ENCODE measurements around the gene CCL21. TPM values are rescaled to one million over a fixed set of nuclear protein-coding genes. Genes with fewer than 3 reads are reported as not detected.

CCL21 gene
- total and polyA plus RNA-seq, 2 of the 8 experiments (the other 6 are each of a cell fraction or from before 2014, with no cell fraction given), result not detected

DNA sequence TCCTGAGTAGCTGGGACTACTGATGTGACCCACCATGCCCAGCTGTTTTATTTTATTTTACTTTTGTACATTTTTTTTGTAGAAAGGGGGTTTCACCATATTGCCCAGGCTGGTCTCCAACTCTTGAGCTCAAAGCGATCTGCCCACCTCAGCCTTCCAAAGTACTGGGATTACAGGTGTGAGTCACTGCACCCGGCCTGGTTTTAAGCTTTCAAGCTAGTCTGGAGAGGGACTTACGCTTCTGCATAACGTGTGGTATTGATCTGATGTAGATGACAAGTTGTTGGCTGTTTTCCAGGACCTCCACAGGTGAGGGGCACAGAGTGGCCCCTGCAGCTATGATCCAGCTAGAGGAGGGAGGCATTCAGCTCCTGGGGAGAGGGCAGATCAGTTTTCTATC, 6.8 kb upstream of the CCL21 start:
- Histone ChIP-seq H2BK12ac (ENCODE audit: low read depth, low read length) (no peak overlapping the region), H4K5ac (ENCODE audit: insufficient read length, low read depth, low read length) (no peak overlapping the region), H3K23ac (ENCODE audit: insufficient read length) (no peak overlapping the region), H3K36me3 (ENCODE audit: control insufficient read depth in 2 of 4, insufficient read depth in 4 of 4, low read length in 3 of 4) (no peaks in the 10 kb centered on the region), H4K8ac (ENCODE audit: extremely low read depth, insufficient read depth, low read length) (no peak overlapping the region), H3K9ac (replicated peaks in 1 of 4; ENCODE audit: extremely low read depth in 1 of 4, low read depth in 3 of 4, low read length in 3 of 4) (no peak overlapping the region), H3K4me1 (replicated peaks in 1 of 4; ENCODE audit: control insufficient read depth in 3 of 4, insufficient read depth in 4 of 4, low read length in 3 of 4) (0 out of 7 replicates have a peak, but pooled peaks cover 0 to 4% (median 0%) of the 10 kb centered on the region in 4 experiments), H3K14ac (ENCODE audit: insufficient read length) (no peak overlapping the region), H3K27ac (ENCODE audit: low read depth, low read length) (no peak overlapping the region), H3K18ac (ENCODE audit: extremely low read depth, low read length) (no peak overlapping the region), H4K20me1 (replicated peaks in 1 of 2; ENCODE audit: control insufficient read depth in 1 of 2, insufficient read depth in 2 of 2, low read length in 2 of 2) (no peaks in the 10 kb centered on the region), H3K27me3 (replicated peaks in 1 of 4; ENCODE audit: control insufficient read depth in 3 of 4, extremely low read depth in 1 of 4, insufficient read depth in 3 of 4, low read length in 3 of 4) (peaks cover 0 to 3% (median 0%) of the 10 kb centered on the region in 4 experiments; a peak in 3 of 7 replicates), H2AK5ac (ENCODE audit: low read depth, low read length) (no peak overlapping the region), H3K4me2 (ENCODE audit: insufficient read depth in 1 of 2, low read depth in 2 of 2, low read length in 2 of 2) (no peak overlapping the region), H3K4ac (replicated peaks; ENCODE audit: insufficient read length, low read depth, low read length) (no peak overlapping the region), H2BK120ac (replicated peaks; ENCODE audit: low read depth, low read length) (no peak overlapping the region), H2AFZ (ENCODE audit: low read length) (no peak overlapping the region), H3K56ac (replicated peaks; ENCODE audit: insufficient read length, low read depth, low read length) (no peak overlapping the region), H4K91ac (replicated peaks; ENCODE audit: insufficient read length, low read length) (no peak overlapping the region), H2BK5ac (ENCODE audit: low read depth, low read length) (no peak overlapping the region), H2BK15ac (ENCODE audit: low read length) (no peak overlapping the region), H3K79me2 (ENCODE audit: control insufficient read depth in 1 of 2, insufficient read depth in 2 of 2, low read length in 2 of 2) (no peaks in the 10 kb centered on the region), H3K79me1 (ENCODE audit: low read depth, low read length) (no peaks in the 10 kb centered on the region), H3K23me2 (ENCODE audit: low read depth, low read length) (0 out of 2 replicates have a peak, but pooled peaks cover 2% of the 10 kb centered on the region), H3K9me3 (ENCODE audit: insufficient read depth in 2 of 2, low read depth in 1 of 2, low read length in 1 of 2) (no peaks in the 10 kb centered on the region), H2BK20ac (ENCODE audit: low read length) (no peak overlapping the region), H3K4me3 (ENCODE audit: extremely low read depth in 1 of 4, insufficient read depth in 2 of 4, low read depth in 3 of 4, low read length in 4 of 4) (no peak overlapping the region)
- FAIRE-seq (no peak), DNase-seq (ENCODE audit: low read depth in 1 of 2, low spot score in 2 of 2) (no peak)
- 96% methylated on average over 4 of the region's 4 CpGs; no CpG with 5 or more reads in 1 of the 2 experiments for WGBS, 2 experiments (ENCODE audit: extremely low coverage in 1 of 2, insufficient coverage in 1 of 2, insufficient read length in 1 of 2, insufficient replicate concordance in 2 of 2, low coverage in 1 of 2, low lambda C conversion rate in 2 of 2, missing lambda C conversion rate in 1 of 2)
- TF ChIP-seq RAD21 (IDR thresholded peaks at IDR 0.05 in 1 of 2, conservative IDR thresholded peaks at IDR 0.05 in 1 of 2; ENCODE audit: low read depth in 2 of 2, low read length in 2 of 2), result no peak
- TF ChIP-seq SP4 (IDR thresholded peaks at IDR 0.05; ENCODE audit: low read length), result no peak
- TF ChIP-seq CBX8 (IDR thresholded peaks at IDR 0.05; ENCODE audit: borderline replicate concordance, low read depth, low read length), result no peak
- no peak for TF ChIP-seq KDM1A (IDR thresholded peaks at IDR 0.05; ENCODE audit: borderline replicate concordance, low read length)
- TF ChIP-seq NANOG (IDR thresholded peaks at IDR 0.05; ENCODE audit: insufficient read depth, low read depth, low read length, poor library complexity, severe bottlenecking), result no peak
- no peak for TF ChIP-seq ZNF274 (IDR thresholded peaks at IDR 0.05; ENCODE audit: borderline replicate concordance, extremely low read depth, low read length)
- TF ChIP-seq KDM5A (IDR thresholded peaks at IDR 0.05; ENCODE audit: low read length), result no peak
- TF ChIP-seq, protein P1, sequence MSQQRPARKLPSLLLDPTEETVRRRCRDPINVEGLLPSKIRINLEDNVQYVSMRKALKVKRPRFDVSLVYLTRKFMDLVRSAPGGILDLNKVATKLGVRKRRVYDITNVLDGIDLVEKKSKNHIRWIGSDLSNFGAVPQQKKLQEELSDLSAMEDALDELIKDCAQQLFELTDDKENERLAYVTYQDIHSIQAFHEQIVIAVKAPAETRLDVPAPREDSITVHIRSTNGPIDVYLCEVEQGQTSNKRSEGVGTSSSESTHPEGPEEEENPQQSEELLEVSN (IDR thresholded peaks at IDR 0.05), result no peak
- no peak for TF ChIP-seq TAF1 (IDR thresholded peaks at IDR 0.05; ENCODE audit: low read depth, low read length)
- TF ChIP-seq SIX5 (IDR thresholded peaks at IDR 0.05; ENCODE audit: low read depth, low read length), result no peak
- TF ChIP-seq BACH1 (IDR thresholded peaks at IDR 0.05; ENCODE audit: low read length), result no peak
- POLR2A ChIA-PET (ENCODE audit: partially characterized antibody), result interaction anchor here (0.6 kb wide), 1 partner anchor 366 kb away, joined by 3 read pairs; no protein-coding TSS in a partner anchor
- CTCF ChIA-PET (ENCODE audit: partially characterized antibody), result interaction anchor here (0.6 to 6.6 kb wide), 5 partner anchors 10 to 147 kb away, joined by 3 to 67 read pairs (median 3); no protein-coding TSS in a partner anchor

Data from H1 (cell line).